Osteoblast (primary cell): ENCODE results near the gene ARMC9. TPM values are rescaled to one million over a fixed set of nuclear protein-coding genes. Genes with fewer than 3 reads are reported as not detected.

Source experiments
- DNase-seq: peaks from one replicate; pipeline ENCODE4 v3.0.0; 2011; ENCODE audit warnings: low spot score, mixed read lengths; ENCODE audit not compliant: insufficient read length; ENCODE audit errors: missing footprints
- H2AFZ ChIP-seq: 2 replicates; pipeline ENCODE4 v1.6.0; 2011; ENCODE audit warnings: mild to moderate bottlenecking, low read length
- H3K27ac ChIP-seq: 2 replicates; pipeline ENCODE4 v1.5.1; 2011; ENCODE audit warnings: mild to moderate bottlenecking, low read depth, low read length, moderate library complexity
- H3K27me3 ChIP-seq: 2 replicates; pipeline ENCODE4 v1.6.0; 2012; ENCODE audit warnings: mild to moderate bottlenecking, control low read depth, inconsistent platforms, low read length, moderate library complexity; ENCODE audit not compliant: insufficient read depth
- H3K36me3 ChIP-seq: 2 replicates; pipeline ENCODE4 v1.5.1; 2011; ENCODE audit warnings: mild to moderate bottlenecking, low read length, control low read depth, moderate library complexity; ENCODE audit not compliant: insufficient read depth
- H3K4me1 ChIP-seq: 2 replicates; pipeline ENCODE4 v1.5.1; 2011; ENCODE audit warnings: mild to moderate bottlenecking, low read length, control low read depth, moderate library complexity; ENCODE audit not compliant: insufficient read depth
- H3K4me2 ChIP-seq: 2 replicates; pipeline ENCODE4 v1.6.0; 2011; ENCODE audit warnings: mild to moderate bottlenecking, low read length; ENCODE audit not compliant: insufficient read depth
- H3K4me3 ChIP-seq: fragments of 200-600 bp; sonication (generic); 3 replicates; pipeline ENCODE4 v1.5.1; 2012; ENCODE audit warnings: mild to moderate bottlenecking, low read length, inconsistent platforms; ENCODE audit not compliant: insufficient read depth
- H3K79me2 ChIP-seq: 2 replicates; pipeline ENCODE4 v1.6.0; 2012; ENCODE audit warnings: mild to moderate bottlenecking, low read length, control low read depth, inconsistent platforms; ENCODE audit not compliant: insufficient read depth
- H3K9me3 ChIP-seq: 2 replicates; pipeline ENCODE4 v1.5.1; 2011; ENCODE audit warnings: low read depth, low read length, control low read depth
- H4K20me1 ChIP-seq: 2 replicates; pipeline ENCODE4 v1.6.0; 2012; ENCODE audit warnings: mild to moderate bottlenecking, low read length, control low read depth; ENCODE audit not compliant: insufficient read depth
- total RNA-seq: library from RNA; depleted of rRNA; stranded (reverse); fragments of >200 nt; gene quantifications from 2 replicates; pipeline ENCODE4 v1.2.3, GENCODE V29; 2012
- TF ChIP-seq, protein P1 (sequence below): IDR thresholded peaks from 2 replicates; pipeline ENCODE4 v1.5.1; 2011; ENCODE audit warnings: mild to moderate bottlenecking, low read depth, low read length, moderate library complexity; ENCODE audit errors: extremely low read depth

ARMC9 gene
- total RNA-seq, 1 donor: 221 TPM

DNA sequence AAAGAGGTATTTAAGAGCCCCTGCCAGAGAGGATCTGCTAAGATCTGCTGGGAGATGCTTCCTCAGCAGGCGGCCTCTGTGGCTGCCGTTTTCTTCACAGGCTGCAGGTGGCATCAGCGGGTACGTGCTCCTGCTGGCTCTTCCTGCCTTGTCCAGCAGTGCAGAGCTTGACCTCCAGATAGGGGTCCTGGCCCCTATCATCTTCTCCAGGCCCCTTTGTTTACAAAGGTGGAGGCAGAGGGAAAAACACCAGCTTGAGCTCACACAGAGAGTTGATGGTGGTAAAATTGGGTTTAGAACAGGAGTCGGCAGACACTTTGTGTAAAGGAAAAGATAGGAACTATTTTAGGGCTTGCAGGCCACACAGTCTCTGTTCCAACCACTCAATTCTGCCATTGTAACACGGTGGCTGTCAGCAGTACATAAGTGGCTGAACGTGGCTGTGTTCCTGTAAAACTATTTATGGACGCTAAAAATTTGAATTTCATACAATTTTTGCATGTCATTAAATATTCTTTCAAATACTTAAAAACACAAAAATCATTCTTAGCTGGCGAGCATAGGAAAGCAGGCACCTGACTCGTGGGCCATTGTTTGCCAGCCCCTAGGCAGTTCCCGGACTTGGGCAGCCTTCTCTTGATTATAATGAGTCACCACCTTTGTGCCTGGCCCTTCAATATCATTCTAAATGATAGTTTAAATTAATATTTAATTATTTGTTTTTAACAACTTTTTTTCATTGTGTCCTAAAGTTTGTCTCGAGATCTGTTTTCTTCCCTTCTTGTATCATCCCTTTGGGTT lies 98.9 kb downstream of the ARMC9 start:
- Histone ChIP-seq H3K9me3 (no peaks in the 10 kb centered on the region), H3K4me2 (no peak overlapping the region), H2AFZ (no peak overlapping the region), H3K27me3 (no peaks in the 10 kb centered on the region), H4K20me1 (no peaks in the 10 kb centered on the region), H3K79me2 (no peaks in the 10 kb centered on the region), H3K36me3 (peaks cover 34% of the 10 kb centered on the region), H3K4me1 (no peaks in the 10 kb centered on the region), H3K4me3 (no peak overlapping the region), H3K27ac (no peak overlapping the region)
- peak; percentile 88 for DNase-seq
- TF ChIP-seq, protein P1, sequence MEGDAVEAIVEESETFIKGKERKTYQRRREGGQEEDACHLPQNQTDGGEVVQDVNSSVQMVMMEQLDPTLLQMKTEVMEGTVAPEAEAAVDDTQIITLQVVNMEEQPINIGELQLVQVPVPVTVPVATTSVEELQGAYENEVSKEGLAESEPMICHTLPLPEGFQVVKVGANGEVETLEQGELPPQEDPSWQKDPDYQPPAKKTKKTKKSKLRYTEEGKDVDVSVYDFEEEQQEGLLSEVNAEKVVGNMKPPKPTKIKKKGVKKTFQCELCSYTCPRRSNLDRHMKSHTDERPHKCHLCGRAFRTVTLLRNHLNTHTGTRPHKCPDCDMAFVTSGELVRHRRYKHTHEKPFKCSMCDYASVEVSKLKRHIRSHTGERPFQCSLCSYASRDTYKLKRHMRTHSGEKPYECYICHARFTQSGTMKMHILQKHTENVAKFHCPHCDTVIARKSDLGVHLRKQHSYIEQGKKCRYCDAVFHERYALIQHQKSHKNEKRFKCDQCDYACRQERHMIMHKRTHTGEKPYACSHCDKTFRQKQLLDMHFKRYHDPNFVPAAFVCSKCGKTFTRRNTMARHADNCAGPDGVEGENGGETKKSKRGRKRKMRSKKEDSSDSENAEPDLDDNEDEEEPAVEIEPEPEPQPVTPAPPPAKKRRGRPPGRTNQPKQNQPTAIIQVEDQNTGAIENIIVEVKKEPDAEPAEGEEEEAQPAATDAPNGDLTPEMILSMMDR: peak; percentile 74

DNA sequence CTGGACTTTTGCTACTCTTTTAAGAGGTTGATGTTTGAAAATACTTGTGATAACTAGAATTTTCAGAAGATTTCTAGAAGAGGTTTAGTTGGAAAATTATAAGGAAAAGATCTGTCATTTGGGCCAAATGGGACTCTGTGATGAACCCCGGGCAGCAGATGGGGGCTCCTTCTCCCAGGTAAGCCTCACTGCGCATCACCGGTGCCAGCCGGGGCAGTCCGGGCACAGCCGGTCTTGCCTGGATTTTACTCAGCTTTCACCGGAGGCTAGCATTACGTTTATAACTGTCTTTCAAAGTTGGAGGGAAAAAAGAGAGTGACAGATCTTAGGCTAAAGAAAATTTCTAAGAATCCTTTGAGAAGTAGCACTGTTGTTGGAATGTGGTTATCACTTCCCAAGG lies 99.7 kb downstream of the ARMC9 start:
- Histone ChIP-seq H3K4me1 (no peaks in the 10 kb centered on the region), H3K4me3 (no peak overlapping the region), H2AFZ (no peak overlapping the region), H3K79me2 (no peaks in the 10 kb centered on the region), H3K27ac (no peak overlapping the region), H3K4me2 (no peak overlapping the region), H3K36me3 (peaks cover 26% of the 10 kb centered on the region), H4K20me1 (no peaks in the 10 kb centered on the region), H3K27me3 (no peaks in the 10 kb centered on the region), H3K9me3 (no peaks in the 10 kb centered on the region)
- TF ChIP-seq, protein P1: no peak
- no peak for DNase-seq

DNA sequence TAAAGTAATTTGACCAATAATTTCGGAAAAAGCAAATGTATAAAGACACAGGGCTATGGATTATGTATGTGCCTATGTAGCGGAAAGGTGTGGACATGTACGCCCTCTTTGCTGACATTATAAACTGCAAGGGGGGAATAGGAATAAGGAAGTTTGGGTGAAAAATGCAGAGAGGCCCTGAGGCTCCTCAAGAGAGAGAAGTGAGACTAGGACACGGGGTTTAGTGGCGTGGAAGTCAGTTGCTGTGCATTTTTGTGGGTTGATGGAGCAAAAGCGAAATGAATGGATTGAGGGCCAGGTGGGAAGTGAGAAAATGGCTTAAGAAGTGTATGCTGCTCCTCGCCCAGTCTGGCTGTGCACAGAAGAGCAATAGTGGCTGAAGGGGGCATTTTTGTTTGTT lies 100.8 kb downstream of the ARMC9 start:
- Histone ChIP-seq H3K4me3 (no peak overlapping the region), H3K4me2 (no peak overlapping the region)
- no peak for DNase-seq

More for the DNA sequence above, 100.8 kb downstream of the ARMC9 start:
- no peak overlapping the region for H3K27ac ChIP-seq
- no peaks in the 10 kb centered on the region for H4K20me1 ChIP-seq
- TF ChIP-seq, protein P1: no peak
- no peaks in the 10 kb centered on the region for H3K9me3 ChIP-seq
- peaks cover 20% of the 10 kb centered on the region for H3K36me3 ChIP-seq
- H3K79me2 ChIP-seq: no peaks in the 10 kb centered on the region
- no peaks in the 10 kb centered on the region for H3K27me3 ChIP-seq
- H2AFZ ChIP-seq: no peak overlapping the region
- H3K4me1 ChIP-seq: no peaks in the 10 kb centered on the region
